ENCODE measurements around the gene PES1. TPM values are rescaled to one million over a fixed set of nuclear protein-coding genes. Genes with fewer than 3 reads are reported as not detected.

PES1 gene
- total and polyA plus RNA-seq, 10 donors: 39.0 to 72.7 (median 49.2) TPM

GRCh38 chr22:30617819-30618218 lies 26.1 kb upstream of the PES1 start:
- H3K4me1 ChIP-seq: no peaks in the 10 kb centered on the region
- H3K27me3 ChIP-seq (replicated peaks in 1 of 7): no peaks in the 10 kb centered on the region
- H3K4me3 ChIP-seq: no peak overlapping the region
- H3K36me3 ChIP-seq: peaks cover 0 to 100% (median 17%) of the 10 kb centered on the region in 6 donors
- 80 to 90% (median 84%) methylated on average over 6 of the region's 6 CpGs for WGBS, 5 donors
- TF ChIP-seq POLR2A (IDR thresholded peaks at IDR 0.05) (no peak), CTCF (IDR thresholded peaks at IDR 0.05 in 8 of 11, conservative IDR thresholded peaks at IDR 0.05 in 3 of 11) (no peak), POLR2AphosphoS5 (IDR thresholded peaks at IDR 0.05) (no peak)
- no peaks in the 10 kb centered on the region for H3K9me3 ChIP-seq
- DNase-seq: no peak
- intact Hi-C loops (cut with DNase I; ENCODE audit: low total_unique reads): no loop called here
- no peak overlapping the region for H3K27ac ChIP-seq

GRCh38 chr22:30615543-30615954 lies 23.8 kb upstream of the PES1 start:
- WGBS, 5 donors: 51 to 81% (median 66%) methylated on average over 5 to 7 of the region's 7 CpGs
- Histone ChIP-seq H3K9me3 (no peaks in the 10 kb centered on the region), H3K36me3 (peaks cover 0 to 100% (median 19%) of the 10 kb centered on the region in 6 donors), H3K4me1 (peaks cover 0 to 6% (median under 1%) of the 10 kb centered on the region in 6 donors), H3K4me3 (no peak overlapping the region), H3K27ac (peak overlapping the region in 3 of 8 donors; percentile 12 to 23 (median 17)), H3K27me3 (replicated peaks in 1 of 7) (no peaks in the 10 kb centered on the region)
- intact Hi-C loops (cut with DNase I; ENCODE audit: low total_unique reads): no loop called here
- TF ChIP-seq POLR2A (IDR thresholded peaks at IDR 0.05): no peak
- peak in 2 of 3 donors; percentile 6 to 58 for TF ChIP-seq POLR2AphosphoS5 (IDR thresholded peaks at IDR 0.05)
- no peak for DNase-seq

GRCh38 chr22:30614879-30615278 lies 23.2 kb upstream of the PES1 start:
- H3K27ac ChIP-seq: peak overlapping the region in 2 of 8 donors; percentile 12 to 17
- no peak for DNase-seq
- no peaks in the 10 kb centered on the region for H3K9me3 ChIP-seq
- no peaks in the 10 kb centered on the region for H3K27me3 ChIP-seq (replicated peaks in 1 of 7)
- H3K36me3 ChIP-seq: peaks cover 0 to 93% (median 17%) of the 10 kb centered on the region in 6 donors
- peaks cover 0 to 13% (median 6%) of the 10 kb centered on the region in 6 donors for H3K4me1 ChIP-seq
- intact Hi-C loops (cut with DNase I; ENCODE audit: low total_unique reads): no loop called here
- TF ChIP-seq POLR2AphosphoS5 (IDR thresholded peaks at IDR 0.05) (no peak), POLR2A (IDR thresholded peaks at IDR 0.05) (no peak), CTCF (IDR thresholded peaks at IDR 0.05 in 8 of 11, conservative IDR thresholded peaks at IDR 0.05 in 3 of 11) (no peak)
- no peak overlapping the region for H3K4me3 ChIP-seq

- Histone ChIP-seq H3K4me3 (no peak overlapping the region), H3K9me3 (no peaks in the 10 kb centered on the region), H3K27me3 (replicated peaks in 1 of 7) (no peaks in the 10 kb centered on the region), H3K4me1 (peaks cover 0 to 19% (median 12%) of the 10 kb centered on the region in 6 donors), H3K36me3 (peaks cover 0 to 87% (median 16%) of the 10 kb centered on the region in 6 donors), H3K27ac (no peak overlapping the region)
- 90 to 98% (median 92%) methylated on average over 7 of the region's 7 CpGs for WGBS, 5 donors
- no peak for DNase-seq
- TF ChIP-seq POLR2A (IDR thresholded peaks at IDR 0.05) (no peak), CTCF (IDR thresholded peaks at IDR 0.05 in 8 of 11, conservative IDR thresholded peaks at IDR 0.05 in 3 of 11) (no peak), POLR2AphosphoS5 (IDR thresholded peaks at IDR 0.05) (no peak)
- intact Hi-C loops (cut with DNase I; ENCODE audit: low total_unique reads): no loop called here
Measured at GRCh38 chr22:30614268-30614667, 22.6 kb upstream of the PES1 start.

GRCh38 chr22:30612789-30613188 lies 21.1 kb upstream of the PES1 start:
- H3K36me3 ChIP-seq: peaks cover 0 to 72% (median 16%) of the 10 kb centered on the region in 6 donors
- H3K4me3 ChIP-seq: no peak overlapping the region
- H3K27me3 ChIP-seq (replicated peaks in 1 of 7): no peaks in the 10 kb centered on the region
- intact Hi-C loops (cut with DNase I; ENCODE audit: low total_unique reads): no loop called here
- DNase-seq: no peak
- TF ChIP-seq POLR2AphosphoS5 (IDR thresholded peaks at IDR 0.05) (no peak), CTCF (IDR thresholded peaks at IDR 0.05 in 8 of 11, conservative IDR thresholded peaks at IDR 0.05 in 3 of 11) (no peak), POLR2A (IDR thresholded peaks at IDR 0.05) (no peak)
- no peaks in the 10 kb centered on the region for H3K9me3 ChIP-seq
- peaks cover 15 to 34% (median 27%) of the 10 kb centered on the region in 6 donors for H3K4me1 ChIP-seq
- H3K27ac ChIP-seq: no peak overlapping the region
- WGBS, 5 donors: 93 to 98% (median 96%) methylated on average over 8 of the region's 8 CpGs

Measured in spleen (tissue), 11 donors.